Mammary epithelial cell (primary cell): Measurements from ENCODE around the gene HNRNPR.
"Not testable (repeated sequence)": the region's sequence is repeated elsewhere in the genome, so short reads cannot be mapped to it uniquely, and the experiment has no call there.

Experiments
- EZH2 ChIP-seq: IDR thresholded peaks from 2 replicates; pipeline ENCODE4 v1.6.1; 2012; ENCODE audit warnings: low read length, inconsistent platforms, borderline replicate concordance
- TF ChIP-seq, protein P1 (sequence below), 2 donors: IDR thresholded peaks in 1 of 2; conservative IDR thresholded peaks in 1 of 2; 2 replicates each; pipeline ENCODE4 v1.5.1; 2011 to 2012; ENCODE audit warnings: inconsistent platforms in 2 of 2, low read length in 2 of 2, mild to moderate bottlenecking in 2 of 2, control low read depth in 1 of 2, low read depth in 1 of 2; ENCODE audit not compliant: insufficient read depth in 1 of 2; ENCODE audit errors: extremely low read depth in 1 of 2

DNA sequence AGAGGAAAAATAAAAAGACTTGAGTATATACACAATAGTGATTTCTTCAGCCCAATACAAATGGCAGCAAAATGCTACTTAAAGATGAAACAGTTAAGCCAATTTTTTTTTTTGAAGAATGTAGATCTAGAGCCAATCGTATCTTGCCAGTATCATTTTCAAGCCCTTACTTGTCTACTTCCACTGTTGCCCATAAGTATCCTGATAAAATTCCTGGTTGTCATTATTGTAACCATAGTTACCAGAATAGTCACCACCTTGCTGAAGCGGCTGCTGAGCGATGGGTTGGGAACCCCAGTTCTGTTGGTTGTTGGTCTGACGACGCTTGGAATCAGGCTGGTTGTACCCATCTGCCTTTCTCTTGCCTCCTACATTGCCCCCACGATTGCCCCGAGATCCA is 33.8 kb downstream of the HNRNPR start:
- TF ChIP-seq, protein P1, sequence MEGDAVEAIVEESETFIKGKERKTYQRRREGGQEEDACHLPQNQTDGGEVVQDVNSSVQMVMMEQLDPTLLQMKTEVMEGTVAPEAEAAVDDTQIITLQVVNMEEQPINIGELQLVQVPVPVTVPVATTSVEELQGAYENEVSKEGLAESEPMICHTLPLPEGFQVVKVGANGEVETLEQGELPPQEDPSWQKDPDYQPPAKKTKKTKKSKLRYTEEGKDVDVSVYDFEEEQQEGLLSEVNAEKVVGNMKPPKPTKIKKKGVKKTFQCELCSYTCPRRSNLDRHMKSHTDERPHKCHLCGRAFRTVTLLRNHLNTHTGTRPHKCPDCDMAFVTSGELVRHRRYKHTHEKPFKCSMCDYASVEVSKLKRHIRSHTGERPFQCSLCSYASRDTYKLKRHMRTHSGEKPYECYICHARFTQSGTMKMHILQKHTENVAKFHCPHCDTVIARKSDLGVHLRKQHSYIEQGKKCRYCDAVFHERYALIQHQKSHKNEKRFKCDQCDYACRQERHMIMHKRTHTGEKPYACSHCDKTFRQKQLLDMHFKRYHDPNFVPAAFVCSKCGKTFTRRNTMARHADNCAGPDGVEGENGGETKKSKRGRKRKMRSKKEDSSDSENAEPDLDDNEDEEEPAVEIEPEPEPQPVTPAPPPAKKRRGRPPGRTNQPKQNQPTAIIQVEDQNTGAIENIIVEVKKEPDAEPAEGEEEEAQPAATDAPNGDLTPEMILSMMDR (conservative IDR thresholded peaks at IDR 0.05 in 1 of 2, IDR thresholded peaks at IDR 0.05 in 1 of 2; ENCODE audit: extremely low read depth in 1 of 2, insufficient read depth in 1 of 2, low read depth in 1 of 2, low read length in 2 of 2) = not testable (repeated sequence)
- TF ChIP-seq EZH2 = not testable (repeated sequence)
